Pons (tissue), 1 donor: ENCODE results near the gene MS4A4E.
"Not testable (repeated sequence)": the region's sequence is repeated elsewhere in the genome, so short reads cannot be mapped to it uniquely, and the experiment has no call there.

Experiments used
- DNase-seq: peaks from one replicate; pipeline ENCODE4 v3.0.0-alpha.2; 2016; ENCODE audit warnings: low spot score

Gene MS4A4E

DNA sequence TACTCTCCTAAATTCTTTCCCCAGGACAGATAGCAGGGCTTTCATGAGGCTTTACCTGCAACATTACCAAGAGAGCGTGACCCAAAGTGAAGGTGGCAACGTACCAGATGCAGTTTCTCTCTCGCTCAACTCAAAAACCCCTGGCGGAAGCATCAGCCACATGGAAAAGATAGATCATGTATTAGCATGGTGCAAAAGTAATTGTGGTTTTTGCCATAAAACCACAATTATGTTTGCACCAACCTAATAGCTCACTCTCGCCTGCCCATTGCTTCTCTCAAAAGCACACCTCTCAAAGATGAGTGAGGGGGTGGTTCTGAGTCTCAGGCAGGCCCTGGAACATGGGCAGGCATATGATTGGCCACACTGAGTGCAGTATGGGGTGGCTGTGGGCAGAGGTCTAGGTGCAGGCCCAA lies 67.1 kb downstream of the MS4A4E start:
- DNase-seq: no peak

DNA sequence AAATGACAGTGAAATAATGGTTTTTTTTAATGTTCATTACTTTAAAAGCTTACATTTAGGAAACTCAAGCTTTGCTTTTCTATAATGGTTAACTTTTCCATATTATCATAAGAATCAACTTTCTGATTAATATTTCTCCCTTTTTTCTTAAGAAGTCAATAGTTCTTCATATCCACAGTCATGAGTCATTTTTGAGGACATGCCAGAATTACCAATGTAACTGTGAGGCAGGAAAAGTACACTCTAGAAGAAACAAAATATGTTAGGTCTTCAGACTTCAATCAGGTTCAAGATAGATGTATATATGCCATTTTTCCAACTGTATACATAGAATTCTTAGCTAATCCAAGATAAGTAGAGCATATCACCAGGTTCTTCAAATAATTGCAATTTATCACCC lies 70.9 kb downstream of the MS4A4E start:
- no peak for DNase-seq

DNA sequence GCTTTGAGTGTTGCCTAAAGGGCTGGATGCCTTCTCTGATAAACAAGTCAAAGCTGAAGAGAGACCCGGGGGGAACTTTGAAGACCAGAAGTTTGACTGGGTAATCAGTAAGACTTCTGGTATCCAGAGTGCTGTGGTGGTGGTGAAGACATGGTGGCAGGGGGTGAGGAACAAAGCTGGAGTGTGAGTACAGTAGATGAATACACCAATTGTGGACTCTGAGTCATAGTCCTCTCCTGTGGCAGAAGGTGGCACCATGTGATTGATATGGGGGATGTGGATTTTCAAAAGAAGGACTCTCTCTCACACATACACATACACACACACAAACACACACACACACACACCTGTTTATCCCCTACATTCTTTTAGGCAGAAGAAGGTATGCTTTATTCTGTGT lies 72.4 kb downstream of the MS4A4E start:
- DNase-seq: no peak

DNA sequence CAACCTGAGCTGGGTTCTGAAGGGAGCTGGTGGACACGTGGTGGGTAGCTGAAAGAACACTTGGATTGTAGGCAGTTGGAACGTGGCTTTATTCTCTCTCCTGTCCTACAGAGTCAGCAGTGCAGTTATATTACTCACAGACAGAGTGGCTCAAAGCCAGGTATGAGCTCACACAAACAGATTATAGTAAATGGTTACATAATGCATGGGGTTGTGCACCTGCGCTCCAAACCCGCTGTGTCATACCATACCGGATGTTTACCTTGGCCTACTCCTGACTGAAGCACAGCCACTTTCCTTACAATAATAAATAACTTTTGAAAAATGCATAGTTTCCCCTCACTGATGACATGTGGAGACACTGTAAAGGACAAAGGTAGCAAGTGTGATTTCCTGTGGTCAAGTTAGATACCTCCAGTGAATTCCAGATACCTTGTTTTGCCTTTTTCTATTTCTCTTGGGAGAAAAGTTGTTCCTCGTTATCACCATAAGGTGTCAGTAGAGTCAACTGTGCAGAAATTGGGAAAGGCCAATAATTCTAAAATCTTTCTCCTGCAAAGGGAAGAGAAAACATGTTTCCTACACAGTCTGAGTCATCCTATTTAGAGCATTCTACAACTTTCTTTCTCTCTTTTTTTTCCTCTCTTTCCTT lies 73.5 kb downstream of the MS4A4E start:
- peak; percentile 48 for DNase-seq

DNA sequence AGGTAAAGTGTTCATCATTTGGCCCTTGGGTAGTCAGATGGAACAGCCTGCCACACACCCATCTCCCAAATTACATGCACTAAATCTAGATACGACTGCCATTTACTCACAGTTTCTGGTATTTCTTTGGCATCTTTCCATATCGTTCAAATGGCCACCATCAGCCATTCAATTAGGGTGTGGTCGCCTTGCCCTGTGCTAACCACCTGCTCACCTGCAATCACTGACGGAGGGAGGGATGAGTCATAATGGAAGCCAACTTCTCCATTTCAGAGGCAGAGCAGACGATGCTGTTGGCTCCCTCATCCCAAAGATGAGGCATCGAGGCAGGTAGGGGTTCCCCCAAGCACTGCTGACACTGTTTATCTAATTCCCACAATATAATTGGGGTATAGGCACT lies 74.6 kb downstream of the MS4A4E start:
- no peak for DNase-seq

DNA sequence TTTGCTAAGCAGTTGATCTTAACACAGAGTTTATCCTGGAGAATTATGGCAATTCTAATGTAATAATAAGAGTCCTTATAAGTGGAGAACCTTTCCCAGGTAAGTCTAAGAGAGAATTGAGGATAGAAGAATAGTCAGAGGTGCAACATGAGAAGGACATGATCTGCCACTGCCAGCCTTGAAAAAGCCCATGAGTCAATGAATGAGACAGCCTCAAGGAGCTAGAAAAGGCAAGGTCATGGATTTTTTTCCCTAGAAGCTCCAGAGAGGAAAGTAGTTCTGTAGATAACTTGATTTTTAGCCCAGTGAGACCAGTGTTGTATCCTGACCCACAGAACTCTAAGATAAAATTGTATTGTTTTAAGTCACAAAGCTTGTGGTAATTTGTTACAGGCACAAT lies 77.0 kb downstream of the MS4A4E start:
- DNase-seq: no peak

DNA sequence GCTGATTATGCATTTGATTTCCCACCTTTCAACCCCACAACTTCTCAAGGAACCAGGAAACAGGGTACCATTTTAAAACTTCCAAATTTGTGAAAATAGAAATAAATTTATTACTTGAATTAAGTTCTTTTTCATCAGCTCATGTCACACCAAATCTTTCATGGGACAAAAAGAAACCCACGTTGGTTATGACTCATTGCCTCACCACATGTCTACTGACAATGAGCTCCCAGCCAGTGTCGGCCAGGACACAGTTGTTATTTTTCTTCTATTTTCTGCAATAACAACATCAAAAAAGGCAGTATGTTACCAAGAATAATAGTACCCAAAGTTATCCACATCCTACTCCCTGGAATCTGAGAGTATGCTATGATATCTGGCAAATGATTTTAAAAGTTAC lies 77.4 kb downstream of the MS4A4E start:
- DNase-seq: no peak

DNA sequence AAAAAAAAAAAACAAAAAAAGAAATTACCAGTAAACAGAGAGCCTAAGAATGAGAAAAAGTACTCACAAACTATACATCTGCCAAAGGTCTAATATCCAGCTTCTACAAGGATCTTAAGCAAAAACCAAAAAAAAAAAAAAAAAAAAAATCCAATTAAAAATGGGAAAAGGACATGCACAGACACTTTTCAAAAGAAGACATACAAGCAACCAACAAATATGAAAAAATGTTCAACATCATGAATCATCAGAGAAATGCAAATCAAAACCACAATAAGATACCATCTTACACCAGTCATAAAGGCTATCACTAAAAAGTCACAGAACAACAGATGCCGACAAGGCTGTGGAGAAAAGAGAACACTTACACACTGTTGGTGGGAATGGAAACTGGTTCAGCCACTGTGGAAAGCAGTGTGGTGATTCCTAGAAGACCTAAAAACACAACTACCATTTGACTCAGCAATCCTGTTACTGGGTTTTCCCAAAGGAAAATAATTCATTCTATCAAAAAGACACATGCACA lies 78.3 kb downstream of the MS4A4E start:
- no peak for DNase-seq

DNA sequence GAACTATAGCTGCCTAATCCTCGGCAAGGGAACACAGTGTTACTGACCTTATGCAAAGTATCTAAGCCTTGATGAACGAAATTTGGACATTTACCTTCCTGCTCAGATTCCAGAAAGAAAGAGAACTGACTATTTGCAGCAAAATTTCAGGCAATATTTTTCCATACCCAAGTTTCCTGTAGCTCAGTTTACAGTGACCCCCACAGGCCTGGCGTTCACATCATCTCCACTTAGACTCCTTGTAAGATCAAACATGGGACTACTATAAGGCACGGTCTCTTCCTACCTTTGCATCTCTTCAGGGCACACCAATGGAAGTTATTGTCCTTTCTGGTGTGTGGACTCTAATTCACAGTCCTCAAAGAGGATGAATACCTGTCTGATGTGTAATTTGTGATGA lies 81.2 kb downstream of the MS4A4E start:
- no peak for DNase-seq

DNA sequence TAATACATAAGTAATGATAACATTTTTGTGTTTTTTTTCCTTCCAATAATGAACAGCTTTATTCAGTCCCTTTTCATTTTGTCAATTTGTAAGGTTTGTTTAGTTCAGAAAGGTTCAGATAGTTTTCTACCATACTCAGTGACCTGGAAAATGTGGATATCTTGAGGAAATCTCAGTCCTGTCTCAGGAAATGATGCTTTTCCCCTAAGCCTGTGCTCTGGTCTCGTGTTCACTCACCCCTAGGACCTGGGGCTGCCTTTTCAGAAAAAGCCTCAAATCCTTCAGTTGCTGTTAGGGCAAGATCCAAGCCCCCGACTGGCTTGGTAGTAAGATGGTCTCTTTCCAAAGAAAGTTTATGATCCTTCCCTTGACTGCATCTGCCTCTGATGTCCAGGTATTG lies 81.8 kb downstream of the MS4A4E start:
- DNase-seq: no peak

DNA sequence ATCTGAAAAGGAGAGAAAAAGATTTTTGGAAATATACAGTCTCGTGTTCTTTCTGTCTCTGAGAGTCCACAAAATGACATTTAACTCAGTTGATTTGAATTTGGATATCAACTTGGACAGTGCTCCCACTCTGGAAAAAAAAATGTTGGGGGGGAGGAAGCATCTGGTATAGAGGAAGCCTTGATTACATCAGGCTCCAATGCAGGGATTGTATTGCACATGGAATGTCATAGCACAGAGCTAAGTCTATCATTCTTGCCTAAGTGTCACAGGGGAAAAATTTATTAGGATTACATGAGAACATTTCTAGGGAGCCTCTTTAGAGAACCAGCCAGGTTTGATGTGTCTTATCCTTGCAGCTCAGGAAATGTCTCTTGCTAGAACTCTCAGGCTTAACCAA lies 83.1 kb downstream of the MS4A4E start:
- no peak for DNase-seq

DNA sequence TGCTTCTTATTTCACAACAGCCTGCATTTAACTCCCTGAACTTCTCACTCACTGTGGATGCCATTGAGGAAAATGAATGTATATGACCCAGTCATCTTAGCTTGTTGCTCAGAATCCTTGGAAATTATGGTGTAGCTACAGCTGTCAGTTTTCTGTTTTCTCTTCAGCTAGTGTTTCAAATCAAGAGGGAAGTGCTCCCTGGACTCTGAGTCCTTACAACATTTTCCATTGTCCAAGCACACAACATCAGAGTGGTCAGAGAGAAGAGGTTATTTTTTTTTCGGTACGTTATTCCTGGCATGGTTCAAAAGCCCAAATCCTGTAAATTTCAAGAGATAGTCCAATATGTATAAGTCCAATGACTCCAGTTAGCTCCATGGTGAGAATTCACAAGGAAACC lies 83.7 kb downstream of the MS4A4E start:
- DNase-seq: no peak

DNA sequence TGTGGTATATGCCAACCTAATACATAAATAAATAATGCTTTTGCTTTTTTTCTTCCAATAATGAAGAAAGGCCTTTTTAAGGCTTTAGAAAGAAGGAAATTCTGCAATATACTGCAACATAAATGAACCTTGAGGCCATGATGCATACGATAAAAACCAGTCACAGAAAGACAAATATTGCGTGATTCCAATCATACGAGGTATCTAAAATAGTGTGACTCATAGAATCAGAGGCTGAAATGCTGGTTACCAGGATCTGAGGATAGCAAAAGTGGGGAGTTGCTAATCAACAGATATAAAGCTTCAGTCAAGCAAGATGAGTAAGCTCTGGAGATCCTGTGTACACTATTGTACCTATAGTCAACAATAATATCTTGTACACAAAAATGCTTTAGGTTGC lies 84.3 kb downstream of the MS4A4E start:
- no peak for DNase-seq

DNA sequence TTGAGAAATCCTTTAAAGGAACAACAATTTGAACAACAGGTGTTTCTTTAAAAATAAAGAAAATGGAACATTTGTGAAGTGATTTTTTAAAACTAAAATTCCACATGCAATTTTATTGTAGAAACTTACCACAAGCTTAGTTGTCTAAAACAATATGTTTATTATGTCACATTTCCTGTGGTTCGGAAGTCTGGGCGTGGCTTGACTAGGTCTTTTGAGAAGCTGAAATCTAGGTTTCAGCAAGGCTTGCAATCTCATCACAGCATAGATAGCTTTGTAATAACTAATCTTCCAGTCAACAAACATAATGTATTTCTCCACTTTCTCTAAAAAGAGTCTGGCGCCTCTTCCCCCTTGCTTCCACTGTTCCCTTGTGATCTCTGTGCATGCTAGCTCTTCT lies 87.0 kb downstream of the MS4A4E start:
- no peak for DNase-seq

DNA sequence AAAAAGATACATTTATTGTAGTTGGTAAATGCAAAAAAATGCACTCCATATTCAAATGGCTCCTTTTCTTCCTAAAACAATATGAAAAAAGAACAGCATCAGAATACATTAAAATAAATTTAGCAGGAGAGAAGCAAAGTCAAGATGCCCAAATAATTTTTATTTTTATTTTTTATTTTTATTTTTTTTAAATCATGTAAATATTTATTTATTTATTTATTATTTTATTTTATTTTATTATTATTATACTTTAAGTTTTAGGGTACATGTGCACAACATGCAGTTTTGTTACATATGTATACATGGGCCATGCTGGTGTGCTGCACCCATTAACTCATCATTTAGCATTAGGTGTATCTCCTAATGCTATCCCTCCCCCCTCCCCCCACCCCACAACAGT lies 90.2 kb downstream of the MS4A4E start:
- DNase-seq: not testable (repeated sequence)

DNA sequence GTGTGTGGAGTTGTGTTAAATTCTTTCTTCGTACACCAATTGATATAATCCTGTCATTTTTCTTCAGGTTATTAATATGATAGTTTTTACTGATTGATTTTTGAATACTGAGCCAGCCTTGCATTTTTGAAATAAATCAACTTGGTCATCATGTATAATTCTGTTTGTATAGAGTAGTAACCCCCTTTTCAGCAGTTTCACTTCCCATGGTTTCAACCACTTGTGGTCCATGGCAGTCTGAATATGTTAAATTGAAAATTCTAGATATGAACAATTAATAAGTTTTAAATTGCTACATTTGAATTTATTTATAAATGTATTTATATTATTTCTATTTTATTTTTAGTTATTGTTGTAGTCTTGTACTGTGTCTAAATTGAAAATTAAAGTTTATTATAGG lies 92.7 kb downstream of the MS4A4E start:
- no peak for DNase-seq
